Measurements from ENCODE around the gene ATP13A1. TPM values are rescaled to one million over a fixed set of nuclear protein-coding genes. Genes with fewer than 3 reads are reported as not detected.
"Not testable (repeated sequence)": the region's sequence is repeated elsewhere in the genome, so short reads cannot be mapped to it uniquely, and the experiment has no call there.

ATP13A1 gene
- total RNA-seq, 1 experiment from 2014 or later = 70.8 TPM

DNA sequence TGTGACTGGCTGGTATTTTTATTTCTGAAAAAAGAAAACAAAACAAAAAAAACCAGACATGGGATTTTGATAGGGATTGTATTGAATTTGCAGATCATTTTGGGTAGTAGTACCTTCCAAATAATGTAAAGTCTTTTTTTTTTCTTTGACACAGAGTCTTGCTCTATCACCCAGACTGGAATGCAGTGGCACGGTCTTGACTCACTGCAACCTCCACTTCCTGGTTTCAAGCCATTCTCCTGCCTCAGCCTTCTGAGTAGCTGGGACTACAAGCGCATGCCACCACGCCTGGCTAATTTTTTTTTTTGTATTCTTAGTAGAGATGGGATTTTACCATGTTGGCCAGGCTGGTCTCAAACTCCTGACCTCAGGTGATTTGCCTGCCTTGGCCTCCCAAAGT is 9.3 kb upstream of the ATP13A1 start:
- peaks cover 49% of the 10 kb centered on the region for H3K9me3 ChIP-seq
- DNase-seq = no peak
- H3K27me3 ChIP-seq = no peaks in the 10 kb centered on the region
- peaks cover 60% of the 10 kb centered on the region for H3K36me3 ChIP-seq
- H3K4me3 ChIP-seq = no peak overlapping the region

DNA sequence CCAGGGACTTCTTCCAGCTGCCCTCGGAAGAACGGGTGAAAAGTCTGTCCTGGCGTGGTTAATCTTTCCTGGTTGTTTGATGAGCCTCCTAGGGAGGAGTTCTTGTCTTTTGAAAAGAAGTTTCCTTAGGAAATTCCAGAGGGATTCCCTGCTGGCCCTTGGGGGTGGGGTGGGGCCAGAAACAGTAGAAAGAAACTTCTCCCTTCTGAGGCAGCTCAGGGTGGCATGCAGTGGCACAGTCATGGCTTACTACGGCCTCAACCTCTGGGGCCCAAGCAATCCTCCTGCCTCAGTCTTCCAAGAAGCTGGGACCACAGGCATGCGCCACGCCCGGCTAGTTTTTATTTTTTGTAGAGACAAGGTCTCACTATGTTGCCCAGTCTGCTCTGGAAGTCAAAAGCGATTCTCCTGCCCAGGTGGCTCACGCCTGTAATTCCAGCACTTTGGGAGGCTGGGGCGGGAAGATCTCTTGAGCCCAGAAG is 6.6 kb upstream of the ATP13A1 start:
- Histone ChIP-seq H3K27me3 (no peaks in the 10 kb centered on the region), H3K4me3 (peak overlapping the region; percentile 91), H3K9me3 (peaks cover 33% of the 10 kb centered on the region), H3K36me3 (peaks cover 34% of the 10 kb centered on the region)
- no peak for DNase-seq

DNA sequence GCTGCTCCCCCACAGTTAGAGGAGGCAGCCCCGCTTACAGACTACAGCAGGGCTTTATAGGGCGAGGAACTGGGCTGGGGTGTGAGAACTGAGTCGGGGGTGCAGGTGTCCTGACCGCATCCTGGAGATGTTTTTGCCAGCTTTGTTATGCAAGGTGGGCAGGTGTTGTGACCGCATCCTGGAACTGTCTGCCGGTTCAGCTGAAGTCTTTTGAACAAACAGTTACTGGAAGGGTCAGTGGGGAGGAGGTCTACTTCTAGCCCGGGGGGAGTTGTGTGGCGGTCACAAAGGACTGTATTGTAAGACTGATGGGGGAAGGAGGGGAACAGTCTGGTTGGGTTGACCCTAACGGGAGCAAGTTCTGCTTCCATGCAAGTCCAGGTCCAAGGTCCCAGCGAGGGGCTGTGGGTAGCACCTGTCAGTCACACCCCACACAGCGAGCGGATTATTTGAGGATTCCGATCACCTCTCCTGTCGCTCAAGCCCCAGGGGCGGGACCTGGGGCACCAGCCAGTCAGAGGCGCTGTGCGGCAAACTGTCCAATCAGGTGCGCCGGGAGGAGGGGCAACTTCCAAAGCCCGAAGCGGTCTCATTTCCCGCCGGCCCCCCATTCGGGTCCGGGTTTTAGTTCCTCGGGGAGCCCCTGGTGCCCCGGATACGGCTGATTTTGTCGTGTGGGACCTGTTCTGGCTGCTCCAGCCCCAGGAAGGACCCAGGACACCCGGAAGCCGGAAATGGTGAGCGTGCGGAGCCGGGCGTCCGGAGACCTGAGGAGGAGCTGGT is 4.9 kb upstream of the ATP13A1 start, which contains the start of gene ZNF101:
Gene ZNF101, plus strand, starts transcription at position 610 of the 783 bp plus-strand sequence. Its CDS starts 125 bp downstream, at position 735.
- H3K9me3 ChIP-seq = peaks cover 21% of the 10 kb centered on the region
- H3K4me3 ChIP-seq = peak within 1 kb of the TSS; percentile 91
- peak; percentile 97 for DNase-seq
- no peaks in the 10 kb centered on the region for H3K27me3 ChIP-seq
- H3K36me3 ChIP-seq = peaks cover 20% of the 10 kb centered on the region

DNA sequence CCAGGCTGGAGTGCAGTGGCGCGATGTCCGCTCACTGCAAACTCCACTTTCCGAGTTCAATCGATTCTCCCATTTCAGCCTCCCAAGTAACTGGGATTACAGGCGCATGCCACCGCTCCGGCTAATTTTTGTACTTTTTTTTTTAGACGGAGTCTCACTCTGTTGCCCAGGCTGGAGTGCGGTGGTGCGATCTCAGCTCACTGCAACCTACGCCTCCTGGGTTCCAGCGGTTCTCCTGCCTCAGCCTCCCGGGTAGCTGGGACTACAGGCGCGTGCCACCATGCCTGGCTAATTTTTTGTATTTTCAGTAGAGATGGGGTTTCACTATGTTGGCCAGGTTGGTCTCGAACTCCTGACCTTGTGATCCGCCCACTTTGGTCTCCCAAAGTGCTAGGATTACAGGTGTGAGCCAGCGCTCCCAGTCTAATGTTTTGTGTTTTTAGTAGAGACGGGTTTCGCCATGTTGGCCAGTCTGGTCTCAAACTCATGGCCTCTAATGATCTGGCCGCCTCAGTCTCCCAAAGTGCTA is 2.0 kb upstream of the ATP13A1 start:
- Histone ChIP-seq H3K9me3 (peaks cover 16% of the 10 kb centered on the region), H3K36me3 (peaks cover 33% of the 10 kb centered on the region)
- not testable (repeated sequence) for H3K4me3 ChIP-seq, H3K27me3 ChIP-seq, DNase-seq

DNA sequence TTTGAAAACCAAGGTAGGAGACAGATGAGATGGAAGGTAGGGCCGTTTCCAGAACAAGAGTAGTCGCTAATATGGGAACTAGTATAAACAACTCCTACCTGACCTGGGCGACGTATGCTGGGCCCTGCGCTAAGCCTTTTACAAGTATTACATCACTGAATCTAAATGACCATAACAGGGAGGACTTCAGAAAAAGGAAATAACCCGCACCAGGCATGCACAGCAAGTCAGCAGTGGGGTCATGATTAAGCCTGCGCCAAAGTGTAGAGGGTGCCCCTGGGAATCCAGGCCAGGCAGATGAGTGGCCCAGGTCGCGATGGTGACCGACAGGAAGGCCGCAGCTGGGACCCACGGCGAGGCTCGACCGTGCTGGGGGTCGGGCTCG is 613 bp downstream of the ATP13A1 start:
- H3K36me3 ChIP-seq = peaks cover 51% of the 10 kb centered on the region
- H3K9me3 ChIP-seq = peaks cover 2% of the 10 kb centered on the region; the same call in 1 of the 2 replicates
- no peaks in the 10 kb centered on the region for H3K27me3 ChIP-seq
- DNase-seq = no peak
- H3K4me3 ChIP-seq = peak overlapping the region; percentile 84

DNA sequence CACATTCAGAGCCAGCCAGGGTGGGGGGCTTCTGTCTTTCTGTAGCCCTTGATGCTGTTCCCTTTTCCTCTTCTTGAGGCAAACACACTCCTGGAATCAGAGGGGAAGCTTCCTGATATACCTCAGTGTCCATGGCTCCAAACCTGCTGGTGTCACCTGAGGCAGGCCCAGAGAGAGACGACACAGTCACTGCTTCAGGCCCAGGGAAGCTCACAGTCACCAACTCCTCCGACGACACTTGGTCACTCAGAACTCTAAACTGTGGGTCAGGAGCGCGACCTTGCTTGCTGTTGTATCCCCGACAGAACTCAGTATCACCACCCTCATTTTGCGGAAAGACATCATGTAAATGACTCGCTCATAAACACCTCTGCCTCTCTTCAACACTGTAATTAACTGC is 1.1 kb downstream of the ATP13A1 start:
- H3K9me3 ChIP-seq = peaks cover 2% of the 10 kb centered on the region; the same call in 1 of the 2 replicates
- H3K36me3 ChIP-seq = peaks cover 56% of the 10 kb centered on the region
- peak overlapping the region; percentile 84 for H3K4me3 ChIP-seq
- H3K27me3 ChIP-seq = no peaks in the 10 kb centered on the region
- no peak for DNase-seq

DNA sequence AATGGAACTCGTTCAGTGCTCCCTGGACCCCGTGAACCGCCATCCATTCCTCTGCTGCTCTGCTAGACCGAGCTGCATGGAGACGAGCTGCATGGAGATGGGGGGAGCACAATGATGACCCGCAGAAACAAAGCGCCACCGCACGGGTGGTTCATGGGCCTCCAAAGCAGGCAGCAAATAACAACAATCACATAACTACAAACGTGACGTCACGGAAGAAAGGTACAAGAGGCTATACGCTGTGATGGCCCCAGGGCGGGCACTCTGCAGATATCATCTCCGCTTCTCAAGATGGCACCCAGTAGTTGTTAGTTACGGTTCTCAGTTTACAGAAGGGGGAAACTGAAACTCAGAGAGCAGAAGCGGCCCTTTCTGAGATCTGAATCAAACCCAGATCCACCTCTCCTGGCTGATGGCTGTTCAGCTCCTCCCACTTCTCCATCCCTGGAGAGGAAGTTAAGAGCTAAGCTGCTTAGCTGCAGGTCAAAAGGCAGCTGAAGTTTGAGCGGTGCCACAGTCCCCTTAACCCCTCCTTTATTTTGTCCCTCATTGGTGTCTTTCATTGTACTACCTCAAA is 1.7 kb downstream of the ATP13A1 start:
- no peak for DNase-seq
- peaks cover 2% of the 10 kb centered on the region; the same call in 1 of the 2 replicates for H3K9me3 ChIP-seq
- no peaks in the 10 kb centered on the region for H3K27me3 ChIP-seq
- peak overlapping the region; percentile 84; the same call in 1 of the 2 replicates for H3K4me3 ChIP-seq
- H3K36me3 ChIP-seq = peaks cover 62% of the 10 kb centered on the region

DNA sequence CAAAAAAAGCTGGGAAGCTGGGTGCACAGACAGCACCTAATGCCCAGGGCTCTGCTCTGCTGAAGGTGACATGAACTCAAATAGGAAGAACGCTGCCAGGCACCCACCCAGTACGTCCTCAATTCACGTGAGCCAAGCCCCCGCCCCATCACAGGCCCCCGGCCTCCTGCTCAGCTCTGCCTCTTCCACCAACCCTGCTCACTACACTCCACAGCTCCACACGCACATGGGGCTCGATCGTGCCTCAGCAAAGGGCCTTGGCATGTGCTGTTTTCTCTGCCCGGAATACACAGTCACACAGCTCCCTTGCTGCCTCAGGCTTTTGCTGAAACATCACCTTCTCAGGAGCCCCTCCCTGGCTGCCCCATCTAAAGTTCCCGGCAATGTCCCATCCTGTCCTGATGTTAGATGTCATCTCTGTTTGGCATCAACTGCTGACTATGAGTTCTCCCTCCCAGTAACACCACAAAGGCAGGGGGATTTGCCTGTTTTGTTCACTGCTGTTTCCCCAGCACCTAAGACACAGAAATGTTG is 2.3 kb downstream of the ATP13A1 start:
- DNase-seq = no peak
- Histone ChIP-seq H3K36me3 (peaks cover 67% of the 10 kb centered on the region), H3K27me3 (no peaks in the 10 kb centered on the region), H3K9me3 (peaks cover 2% of the 10 kb centered on the region; the same call in 1 of the 2 replicates), H3K4me3 (no peak overlapping the region)

DNA sequence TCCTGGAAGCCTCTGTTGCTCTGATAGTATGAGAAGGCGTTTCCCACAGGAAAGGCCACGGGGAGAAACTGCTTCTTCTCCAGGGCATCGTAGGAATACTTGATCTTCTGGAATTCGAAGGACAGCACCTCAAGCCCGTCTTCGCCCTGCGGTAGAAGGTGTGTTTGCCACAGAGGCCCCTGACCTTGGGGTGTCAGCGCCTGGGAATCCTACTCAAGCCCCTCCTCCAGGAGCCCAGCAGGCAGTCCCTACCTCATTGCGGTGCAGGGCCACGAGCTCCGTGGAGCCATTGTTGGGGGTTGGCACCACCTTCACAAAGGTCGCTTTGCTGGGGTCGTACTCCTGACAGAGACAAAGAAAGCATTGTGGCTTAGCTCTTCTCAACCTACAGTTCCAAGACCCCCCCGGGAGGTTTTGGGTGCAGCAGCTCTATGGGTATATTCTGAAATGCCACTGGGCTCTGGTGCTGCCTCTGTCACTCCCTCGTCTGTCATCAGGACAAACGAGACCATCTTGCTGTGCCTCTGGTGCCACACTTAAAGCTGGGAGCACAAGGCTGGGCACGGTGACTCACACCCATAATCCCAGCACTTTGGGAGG is 3.7 kb downstream of the ATP13A1 start:
- DNase-seq = no peak
- peaks cover 82% of the 10 kb centered on the region for H3K36me3 ChIP-seq
- H3K4me3 ChIP-seq = no peak overlapping the region
- H3K9me3 ChIP-seq = no peaks in the 10 kb centered on the region
- H3K27me3 ChIP-seq = no peaks in the 10 kb centered on the region

DNA sequence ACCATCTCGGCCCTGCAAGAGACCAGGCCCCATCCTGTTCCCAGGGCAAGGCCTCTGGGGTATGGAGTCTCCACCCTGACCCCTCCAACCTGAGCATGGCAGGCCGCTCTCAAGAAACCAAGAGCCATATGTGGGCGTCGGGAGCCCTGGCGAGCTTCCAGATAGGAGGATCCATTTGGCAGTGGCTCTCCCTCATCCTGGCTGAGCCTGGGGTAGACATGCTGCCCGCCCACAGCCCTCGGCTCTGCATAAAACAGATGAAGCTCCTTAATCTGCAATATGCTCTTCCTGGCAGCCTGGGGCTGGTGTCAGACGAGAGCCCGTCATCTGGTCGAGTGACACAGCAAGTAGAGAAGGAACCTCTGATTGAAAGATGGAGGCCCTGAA is 6.1 kb downstream of the ATP13A1 start:
- H3K27me3 ChIP-seq = no peaks in the 10 kb centered on the region
- no peak for DNase-seq
- H3K9me3 ChIP-seq = no peaks in the 10 kb centered on the region
- H3K4me3 ChIP-seq = no peak overlapping the region
- H3K36me3 ChIP-seq = peaks cover 98% of the 10 kb centered on the region

DNA sequence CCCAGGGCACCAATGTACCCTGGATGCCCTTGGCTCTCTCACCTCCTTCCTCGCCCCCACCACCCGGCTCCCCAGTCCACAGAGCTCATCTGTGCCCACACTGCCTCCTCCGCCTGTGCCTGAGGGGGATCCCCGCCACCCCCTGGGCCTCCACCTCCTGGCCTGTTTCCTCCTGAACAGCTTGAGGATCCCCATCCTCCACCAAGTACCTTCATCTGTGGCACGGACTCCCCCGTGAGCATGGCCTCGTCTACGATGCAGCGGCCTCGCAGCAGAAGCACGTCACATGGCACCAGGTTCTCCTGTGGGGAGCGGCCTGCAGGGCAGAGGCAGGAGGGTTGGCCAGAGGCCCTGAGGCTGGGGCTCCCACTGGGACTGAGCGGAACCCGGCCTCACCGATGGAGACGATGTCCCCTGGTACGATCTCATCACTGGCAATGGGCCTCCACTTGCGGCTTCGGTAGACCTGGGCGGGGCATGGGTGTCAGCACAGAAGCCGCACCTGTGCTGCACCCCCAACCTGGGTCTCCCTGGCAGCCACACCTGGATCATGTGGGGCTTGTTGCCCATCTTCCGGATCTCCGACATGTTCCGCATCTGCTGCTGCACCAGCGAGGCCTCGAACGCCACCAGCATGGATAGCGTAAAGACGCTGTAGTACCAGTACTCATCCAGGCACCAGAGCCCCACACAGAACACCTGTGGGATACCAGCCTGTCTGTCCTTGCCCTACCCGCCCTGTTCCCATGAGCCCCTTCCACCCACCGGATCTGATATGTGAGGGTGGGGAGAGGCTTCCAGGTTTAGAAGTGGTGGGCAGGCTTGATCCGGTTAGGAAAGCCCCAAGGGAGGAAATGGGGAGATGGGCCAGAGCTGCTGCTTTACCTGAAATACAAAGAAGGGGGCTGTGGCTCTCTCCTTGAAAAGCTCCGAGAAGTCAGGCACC is 6.8 kb downstream of the ATP13A1 start:
- no peak for DNase-seq
- Histone ChIP-seq H3K36me3 (peaks cover 98% of the 10 kb centered on the region), H3K4me3 (no peak overlapping the region), H3K9me3 (no peaks in the 10 kb centered on the region), H3K27me3 (no peaks in the 10 kb centered on the region)

DNA sequence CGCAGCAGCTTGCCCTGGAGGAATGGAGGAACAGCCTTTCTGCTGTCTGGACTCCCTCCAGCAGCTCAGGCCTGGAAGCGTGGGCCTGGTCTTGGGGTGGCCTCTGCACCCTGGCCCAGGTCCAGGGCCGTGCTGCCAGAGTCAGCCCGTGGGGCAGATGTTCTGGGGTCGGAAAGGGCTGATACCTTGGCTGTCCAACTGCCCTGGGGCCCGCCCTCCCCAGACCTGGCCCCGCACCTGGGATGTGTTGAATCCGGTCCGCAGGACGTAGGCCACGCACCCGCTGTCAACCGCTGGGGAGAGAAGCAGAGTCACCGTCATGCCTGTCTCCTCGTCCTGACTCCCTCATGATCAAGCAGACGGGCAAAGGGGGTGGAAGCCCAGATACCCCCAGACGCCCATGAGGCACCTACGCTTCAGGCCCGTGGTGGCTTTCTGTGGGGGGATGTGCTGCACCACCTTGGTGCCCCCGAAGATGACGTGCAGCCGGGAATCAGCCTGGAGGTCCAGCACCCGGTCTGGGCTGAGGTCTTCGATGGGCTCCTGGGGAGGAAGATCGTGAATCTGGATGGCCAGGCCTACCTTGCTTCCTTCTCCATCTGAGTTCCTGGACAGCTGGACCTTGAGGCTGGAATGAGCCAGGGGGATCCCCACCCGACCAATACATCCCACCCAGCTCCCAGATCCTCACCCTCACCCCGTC is 7.7 kb downstream of the ATP13A1 start:
- peaks cover 98% of the 10 kb centered on the region for H3K36me3 ChIP-seq
- H3K27me3 ChIP-seq = no peaks in the 10 kb centered on the region
- no peak overlapping the region for H3K4me3 ChIP-seq
- no peak for DNase-seq
- H3K9me3 ChIP-seq = no peaks in the 10 kb centered on the region

DNA sequence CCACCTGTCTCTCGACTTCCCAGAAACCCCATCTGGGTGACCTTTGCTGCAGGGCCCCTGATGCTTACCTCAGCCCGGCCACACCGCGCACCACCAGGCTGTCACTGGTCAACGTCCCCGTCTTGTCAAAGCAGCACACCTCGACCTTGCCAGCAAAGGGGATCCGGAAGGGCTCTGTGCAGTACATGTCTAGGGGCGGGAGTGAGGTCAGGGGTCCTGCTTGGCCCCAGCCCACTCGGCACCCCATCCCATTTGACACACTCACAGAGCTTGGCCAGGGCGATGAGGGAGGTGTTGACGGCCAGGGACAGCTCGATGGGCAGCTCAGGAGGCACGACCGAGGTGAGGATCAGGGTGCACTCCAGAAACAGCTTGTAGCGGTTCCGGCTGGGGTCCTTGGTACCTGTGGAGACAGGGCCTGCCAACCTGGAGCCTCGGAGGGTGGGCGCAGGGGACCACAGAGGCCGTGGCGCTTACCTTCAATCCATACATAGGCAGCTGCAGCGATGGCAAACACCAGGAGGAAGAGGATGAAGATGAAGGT is 8.4 kb downstream of the ATP13A1 start:
- Histone ChIP-seq H3K4me3 (no peak overlapping the region), H3K27me3 (no peaks in the 10 kb centered on the region), H3K36me3 (peaks cover 100% of the 10 kb centered on the region), H3K9me3 (no peaks in the 10 kb centered on the region)
- no peak for DNase-seq

DNA sequence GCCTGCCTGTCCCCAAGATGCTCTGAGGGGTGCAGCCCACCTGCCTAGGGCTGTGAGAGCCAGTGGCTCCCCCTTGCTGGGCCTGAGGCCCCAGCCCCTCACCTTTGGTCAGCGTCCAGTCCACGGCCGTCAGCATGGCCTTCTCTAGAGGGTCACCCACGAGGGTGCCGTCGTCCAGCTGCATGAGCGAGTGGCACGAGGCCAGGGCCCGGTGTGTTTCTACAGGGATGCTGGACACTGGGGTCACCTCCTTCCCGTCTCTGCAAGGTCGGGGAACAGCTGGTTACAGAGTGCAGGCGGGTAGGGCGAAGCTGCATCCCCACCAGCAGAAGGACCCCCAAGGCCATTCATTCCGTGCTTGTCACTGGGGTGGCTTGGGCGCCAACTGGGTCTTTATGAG is 9.0 kb downstream of the ATP13A1 start:
- Histone ChIP-seq H3K4me3 (no peak overlapping the region), H3K9me3 (no peaks in the 10 kb centered on the region), H3K36me3 (peaks cover 100% of the 10 kb centered on the region), H3K27me3 (no peaks in the 10 kb centered on the region)
- no peak for DNase-seq

DNA sequence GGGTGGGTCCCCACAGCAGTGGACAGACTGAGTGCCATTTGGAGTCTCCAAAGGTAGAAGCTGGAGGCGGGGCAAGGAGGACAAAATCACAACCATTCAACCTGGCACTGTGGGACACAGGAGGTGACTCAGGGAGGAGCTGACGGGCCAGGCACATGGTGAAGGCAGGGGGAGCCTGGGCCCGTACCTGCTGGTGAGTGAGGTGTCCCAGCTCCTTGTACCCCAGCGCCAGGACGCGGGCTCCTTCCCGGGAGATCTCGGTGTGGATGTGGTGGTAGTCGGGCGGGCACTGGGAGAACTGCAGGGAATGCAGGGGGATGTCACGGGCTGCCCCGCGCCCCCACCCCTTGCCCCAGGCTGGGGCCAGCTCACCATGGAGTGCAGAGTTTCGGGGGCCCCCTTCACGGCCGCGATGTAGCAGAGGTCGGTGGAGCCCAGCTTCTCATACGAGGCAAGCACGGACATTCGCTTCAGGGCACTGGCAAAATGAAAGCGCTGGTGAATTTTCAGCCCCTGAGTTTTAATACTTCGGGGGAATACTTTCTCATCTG is 9.8 kb downstream of the ATP13A1 start:
- Histone ChIP-seq H3K9me3 (no peaks in the 10 kb centered on the region), H3K4me3 (no peak overlapping the region), H3K27me3 (no peaks in the 10 kb centered on the region), H3K36me3 (peaks cover 100% of the 10 kb centered on the region)
- no peak for DNase-seq
